ENCODE results near the gene HOMER2. TPM values are rescaled to one million over a fixed set of nuclear protein-coding genes. Genes with fewer than 3 reads are reported as not detected.
"Not testable (repeated sequence)": the region's sequence is repeated elsewhere in the genome, so short reads cannot be mapped to it uniquely, and the experiment has no call there.

Gene HOMER2
- total RNA-seq, 2 experiments from 2014 or later = 0.85 to 1.6 TPM

GRCh38 chr15:82943176-82943575 lies 9.3 kb downstream of the HOMER2 start:
- ChIA-PET POLR2A (no interaction called here), CTCF (no interaction called here)
- Mint-ChIP-seq H3K27ac (no peak overlapping the region), H3K36me3 (ENCODE audit: low read depth) (no peaks in the 10 kb centered on the region), H3K27me3 (peaks cover 28% of the 10 kb centered on the region), H3K9me3 (no peaks in the 10 kb centered on the region), H3K4me3 (no peak overlapping the region), H3K4me1 (ENCODE audit: low read depth) (no peaks in the 10 kb centered on the region)
- Histone ChIP-seq H3K4me1 (ENCODE audit: insufficient read depth, low read length) (no peaks in the 10 kb centered on the region), H3K27me3 (ENCODE audit: control insufficient read depth in 1 of 2, insufficient read depth in 2 of 2, low read length in 2 of 2) (no peaks in the 10 kb centered on the region), H3K4me3 (ENCODE audit: low read length) (no peak overlapping the region), H3K36me3 (ENCODE audit: insufficient read depth, low read length) (no peaks in the 10 kb centered on the region), H3K9me3 (ENCODE audit: control insufficient read depth in 1 of 2, insufficient read depth in 1 of 2, low read length in 2 of 2) (no peaks in the 10 kb centered on the region), H3K27ac (ENCODE audit: low read depth in 1 of 2, low read length in 2 of 2) (no peak overlapping the region)
- ATAC-seq (ENCODE audit: poor library complexity) = no peak
- intact Hi-C loops (cut with DNase I, micrococcal nuclease) = no loop called here
- TF ChIP-seq, protein P1, sequence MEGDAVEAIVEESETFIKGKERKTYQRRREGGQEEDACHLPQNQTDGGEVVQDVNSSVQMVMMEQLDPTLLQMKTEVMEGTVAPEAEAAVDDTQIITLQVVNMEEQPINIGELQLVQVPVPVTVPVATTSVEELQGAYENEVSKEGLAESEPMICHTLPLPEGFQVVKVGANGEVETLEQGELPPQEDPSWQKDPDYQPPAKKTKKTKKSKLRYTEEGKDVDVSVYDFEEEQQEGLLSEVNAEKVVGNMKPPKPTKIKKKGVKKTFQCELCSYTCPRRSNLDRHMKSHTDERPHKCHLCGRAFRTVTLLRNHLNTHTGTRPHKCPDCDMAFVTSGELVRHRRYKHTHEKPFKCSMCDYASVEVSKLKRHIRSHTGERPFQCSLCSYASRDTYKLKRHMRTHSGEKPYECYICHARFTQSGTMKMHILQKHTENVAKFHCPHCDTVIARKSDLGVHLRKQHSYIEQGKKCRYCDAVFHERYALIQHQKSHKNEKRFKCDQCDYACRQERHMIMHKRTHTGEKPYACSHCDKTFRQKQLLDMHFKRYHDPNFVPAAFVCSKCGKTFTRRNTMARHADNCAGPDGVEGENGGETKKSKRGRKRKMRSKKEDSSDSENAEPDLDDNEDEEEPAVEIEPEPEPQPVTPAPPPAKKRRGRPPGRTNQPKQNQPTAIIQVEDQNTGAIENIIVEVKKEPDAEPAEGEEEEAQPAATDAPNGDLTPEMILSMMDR (IDR thresholded peaks at IDR 0.05) = no peak
- DNase-seq = no peak

GRCh38 chr15:82942691-82943090 lies 9.8 kb downstream of the HOMER2 start:
- ChIA-PET POLR2A (no interaction called here), CTCF (no interaction called here)
- no peak for ATAC-seq (ENCODE audit: poor library complexity)
- Histone ChIP-seq H3K36me3 (ENCODE audit: insufficient read depth, low read length) (no peaks in the 10 kb centered on the region), H3K27ac (ENCODE audit: low read depth in 1 of 2, low read length in 2 of 2) (no peak overlapping the region), H3K9me3 (ENCODE audit: control insufficient read depth in 1 of 2, insufficient read depth in 1 of 2, low read length in 2 of 2) (no peaks in the 10 kb centered on the region), H3K4me1 (ENCODE audit: insufficient read depth, low read length) (no peaks in the 10 kb centered on the region), H3K27me3 (ENCODE audit: control insufficient read depth in 1 of 2, insufficient read depth in 2 of 2, low read length in 2 of 2) (no peaks in the 10 kb centered on the region), H3K4me3 (ENCODE audit: low read length) (no peak overlapping the region)
- intact Hi-C loops (cut with DNase I, micrococcal nuclease) = no loop called here
- TF ChIP-seq, protein P1 (IDR thresholded peaks at IDR 0.05) = no peak
- peaks cover 28% of the 10 kb centered on the region for H3K27me3 Mint-ChIP-seq
- no peaks in the 10 kb centered on the region for H3K36me3 Mint-ChIP-seq (ENCODE audit: low read depth)
- H3K9me3 Mint-ChIP-seq = no peaks in the 10 kb centered on the region
- H3K27ac Mint-ChIP-seq = no peak overlapping the region
- DNase-seq = no peak
- H3K4me3 Mint-ChIP-seq = no peak overlapping the region
- H3K4me1 Mint-ChIP-seq (ENCODE audit: low read depth) = no peaks in the 10 kb centered on the region

- H3K27ac ChIP-seq (ENCODE audit: low read depth in 1 of 2, low read length in 2 of 2); ATAC-seq (ENCODE audit: poor library complexity); H3K27me3 ChIP-seq (ENCODE audit: control insufficient read depth in 1 of 2, insufficient read depth in 2 of 2, low read length in 2 of 2); POLR2A ChIA-PET; H3K27ac Mint-ChIP-seq; H3K4me3 Mint-ChIP-seq; intact Hi-C loops (cut with DNase I, micrococcal nuclease); CTCF ChIA-PET; DNase-seq; H3K9me3 ChIP-seq (ENCODE audit: control insufficient read depth in 1 of 2, insufficient read depth in 1 of 2, low read length in 2 of 2); H3K9me3 Mint-ChIP-seq; H3K36me3 Mint-ChIP-seq (ENCODE audit: low read depth); H3K4me1 ChIP-seq (ENCODE audit: insufficient read depth, low read length); H3K4me1 Mint-ChIP-seq (ENCODE audit: low read depth); H3K4me3 ChIP-seq (ENCODE audit: low read length); H3K36me3 ChIP-seq (ENCODE audit: insufficient read depth, low read length): not testable (repeated sequence)
- H3K27me3 Mint-ChIP-seq = peaks cover 21% of the 10 kb centered on the region
Observed at GRCh38 chr15:82939678-82940077, 12.8 kb downstream of the HOMER2 start.

DNA sequence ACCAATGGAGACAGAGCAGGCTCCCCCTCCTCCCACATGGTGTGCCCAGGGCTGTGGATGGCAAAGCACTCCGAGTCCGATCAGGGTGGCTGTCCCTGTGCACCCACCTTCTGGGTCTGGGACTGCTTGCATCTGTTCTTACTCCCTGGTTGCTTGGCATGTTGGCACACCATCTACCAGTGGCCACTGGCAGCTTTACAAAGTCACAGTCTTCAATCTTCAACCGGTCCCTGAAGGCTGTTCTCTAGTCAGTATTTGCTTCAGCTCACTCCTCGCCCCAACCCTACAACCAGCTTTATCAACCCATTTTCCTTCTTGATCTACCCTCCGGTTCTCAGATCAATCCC lies 14.8 kb downstream of the HOMER2 start:
- intact Hi-C loops (cut with DNase I, micrococcal nuclease) = no loop called here
- Histone ChIP-seq H3K27me3 (ENCODE audit: control insufficient read depth in 1 of 2, insufficient read depth in 2 of 2, low read length in 2 of 2) (no peaks in the 10 kb centered on the region), H3K36me3 (ENCODE audit: insufficient read depth, low read length) (no peaks in the 10 kb centered on the region), H3K27ac (ENCODE audit: low read depth in 1 of 2, low read length in 2 of 2) (no peak overlapping the region), H3K4me1 (ENCODE audit: insufficient read depth, low read length) (no peaks in the 10 kb centered on the region), H3K4me3 (ENCODE audit: low read length) (no peak overlapping the region), H3K9me3 (ENCODE audit: control insufficient read depth in 1 of 2, insufficient read depth in 1 of 2, low read length in 2 of 2) (no peaks in the 10 kb centered on the region)
- no peak overlapping the region for H3K4me3 Mint-ChIP-seq
- ChIA-PET CTCF (no interaction called here), POLR2A (no interaction called here)
- peaks cover 21% of the 10 kb centered on the region for H3K27me3 Mint-ChIP-seq
- TF ChIP-seq, protein P1 (IDR thresholded peaks at IDR 0.05) = no peak
- H3K9me3 Mint-ChIP-seq = no peaks in the 10 kb centered on the region
- no peaks in the 10 kb centered on the region for H3K36me3 Mint-ChIP-seq (ENCODE audit: low read depth)
- DNase-seq (no peak), ATAC-seq (ENCODE audit: poor library complexity) (no peak)
- no peak overlapping the region for H3K27ac Mint-ChIP-seq
- H3K4me1 Mint-ChIP-seq (ENCODE audit: low read depth) = no peaks in the 10 kb centered on the region
